HG03575 (cell line): Measurements from ENCODE around the gene RAP1GAP2.
"Not testable (repeated sequence)": the region's sequence is repeated elsewhere in the genome, so short reads cannot be mapped to it uniquely, and the experiment has no call there.

Experiments used
- ATAC-seq: cut with Tn5 transposase; IDR thresholded peaks from one replicate; pipeline ENCODE4 v1.9.1; 2021; ENCODE audit not compliant: unreplicated experiment, insufficient number of reproducible peaks, low FRiP score; ENCODE audit errors: extremely low read depth

The RAP1GAP2 gene

GRCh38 chr17:2805961-2806360 is 9.7 kb downstream of the RAP1GAP2 start:
- no peak for ATAC-seq

- no peak for ATAC-seq
These were observed 12.4 kb downstream of the RAP1GAP2 start for GRCh38 chr17:2808367-2809335.

GRCh38 chr17:2809337-2809736 is 13.1 kb downstream of the RAP1GAP2 start:
- no peak for ATAC-seq

GRCh38 chr17:2814049-2814448 is 17.8 kb downstream of the RAP1GAP2 start:
- ATAC-seq, result no peak

GRCh38 chr17:2814481-2815341 is 18.5 kb downstream of the RAP1GAP2 start:
- ATAC-seq, result no peak

- no peak for ATAC-seq
These were observed 19.5 kb downstream of the RAP1GAP2 start for GRCh38 chr17:2815781-2816185.

- ATAC-seq, result no peak
These were observed 20.4 kb downstream of the RAP1GAP2 start for GRCh38 chr17:2816688-2817087.

- ATAC-seq, result not testable (repeated sequence)
These were observed 23.1 kb downstream of the RAP1GAP2 start for GRCh38 chr17:2819294-2819693.

- ATAC-seq, result no peak
These were observed 23.8 kb downstream of the RAP1GAP2 start for GRCh38 chr17:2819921-2820501.

- no peak for ATAC-seq
These were observed 25.6 kb downstream of the RAP1GAP2 start for GRCh38 chr17:2821868-2822267.

GRCh38 chr17:2822358-2822757 is 26.1 kb downstream of the RAP1GAP2 start:
- ATAC-seq, result no peak

- no peak for ATAC-seq
These were observed 29.2 kb downstream of the RAP1GAP2 start for GRCh38 chr17:2825253-2825970.

GRCh38 chr17:2828397-2829038 is 32.3 kb downstream of the RAP1GAP2 start:
- no peak for ATAC-seq

GRCh38 chr17:2830678-2831077 is 34.4 kb downstream of the RAP1GAP2 start:
- no peak for ATAC-seq

- no peak for ATAC-seq
These were observed 39.5 kb downstream of the RAP1GAP2 start for GRCh38 chr17:2835780-2836179.

- no peak for ATAC-seq
These were observed 40.9 kb downstream of the RAP1GAP2 start for GRCh38 chr17:2837147-2837561.

- ATAC-seq, result no peak
These were observed 45.4 kb downstream of the RAP1GAP2 start for GRCh38 chr17:2841606-2842005.

GRCh38 chr17:2842464-2842863 is 46.2 kb downstream of the RAP1GAP2 start:
- no peak for ATAC-seq
